GM12878 (cell line): Measurements from ENCODE around the gene MEIS2. TPM values are rescaled to one million over a fixed set of nuclear protein-coding genes. Genes with fewer than 3 reads are reported as not detected.

Source experiments
- CHD4 ChIP-seq: fragments of 200-600 bp; sonication (generic); IDR thresholded peaks from 2 replicates; pipeline ENCODE4 v1.6.1; 2016; ENCODE audit warnings: mild to moderate bottlenecking
- IRF4 ChIP-seq: IDR thresholded peaks from 2 replicates; pipeline ENCODE4 v1.6.1; 2011; ENCODE audit warnings: low read depth, low read length
- RCOR1 ChIP-seq: conservative IDR thresholded peaks from 2 replicates; pipeline ENCODE4 v1.6.1; 2012; ENCODE audit warnings: low read depth, low read length, improper control_type of control experiment
- SKIL ChIP-seq: fragments of 450-650 bp; IDR thresholded peaks from 2 replicates; pipeline ENCODE4 v1.6.1; 2017; ENCODE audit warnings: mild to moderate bottlenecking, low read depth, inconsistent platforms; ENCODE audit not compliant: poor library complexity, severe bottlenecking
- TCF12 ChIP-seq: IDR thresholded peaks from 2 replicates; pipeline ENCODE4 v1.6.1; 2011; ENCODE audit warnings: low read depth, mild to moderate bottlenecking, low read length
- polyA plus RNA-seq, 11 experiments: library from polyadenylated mRNA; depleted of rRNA in 4 of 11; unstranded in 6 of 11; stranded (reverse) in 5 of 11; fragments of >200 nt; fragmentation: Nextera tagmentation in 4 of 11; fragmentation: Illumina TruSeq in 1 of 11; extraction: Ambion mirVana in 4 of 11; extraction: Trizol in 1 of 11; gene quantifications; 1 replicate in 1 of 11; 2 replicates in 10 of 11; pipeline versions ENCODE4 v1.2.1 to v1.2.3, GENCODE V29; 2011 to 2016; ENCODE audit warnings: inconsistent platforms in 2 of 11, missing spikeins in 2 of 11, low read depth in 1 of 11
- total RNA-seq, 4 experiments: library from RNA; depleted of rRNA in 3 of 4; stranded (reverse); fragments of >200 nt in 3 of 4; fragmentation: Illumina TruSeq in 1 of 4; extraction: Trizol in 1 of 4; gene quantifications; 2 replicates each; pipeline versions ENCODE4 v1.2.1 to v1.2.3, GENCODE V29; 2013 to 2021
- TF ChIP-seq, protein P1 (sequence below): IDR thresholded peaks from 2 replicates; pipeline ENCODE4 v1.6.1; 2012; ENCODE audit warnings: improper control_type of control experiment, low read depth, low read length; ENCODE audit not compliant: insufficient replicate concordance

The MEIS2 gene
- total and polyA plus RNA-seq, 10 of the 15 experiments (the other 5 are each of a cell fraction or from before 2014, with no cell fraction given), result 9.2 to 54.0 (median 20.4) TPM

DNA sequence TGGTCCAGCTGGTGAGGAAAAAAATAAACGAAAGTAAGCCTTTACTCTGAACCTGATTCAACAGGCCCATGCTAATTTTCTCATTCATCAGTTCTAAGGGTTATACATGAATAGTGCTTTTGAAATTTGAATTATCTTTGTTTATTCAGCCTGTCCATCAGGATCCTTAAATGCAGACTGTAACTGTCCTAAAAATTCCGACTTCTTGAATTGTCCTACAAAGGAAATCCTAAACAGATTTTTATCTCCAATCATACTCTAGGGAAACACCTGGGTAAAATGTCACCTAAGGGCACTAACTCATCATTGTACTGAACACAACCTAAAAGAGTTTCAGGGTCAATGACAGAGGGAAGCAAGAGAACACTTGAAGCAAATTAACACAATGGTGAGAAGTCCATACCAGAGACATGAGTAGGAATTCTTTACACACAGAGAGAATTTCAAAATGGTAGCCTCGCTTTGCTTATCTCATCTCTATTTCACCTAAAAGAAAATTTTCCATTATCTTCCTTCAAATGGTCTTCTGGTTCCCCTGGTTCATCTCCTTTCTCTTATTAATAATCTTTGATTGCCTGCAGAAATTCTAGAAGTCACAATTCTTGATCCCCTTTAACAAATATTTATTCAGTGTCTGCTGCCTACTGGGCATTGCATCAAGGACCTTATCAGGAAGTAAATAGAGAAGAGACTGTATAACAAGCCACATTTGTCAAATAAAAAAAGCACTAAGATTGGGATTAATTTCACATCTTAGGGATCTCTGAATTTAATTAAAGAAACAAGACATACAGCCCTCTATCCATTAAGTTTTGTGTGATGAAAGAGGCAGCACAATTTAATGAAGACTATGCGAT lies 182.7 kb downstream of the MEIS2 start (continued):
- TF ChIP-seq, protein P1, sequence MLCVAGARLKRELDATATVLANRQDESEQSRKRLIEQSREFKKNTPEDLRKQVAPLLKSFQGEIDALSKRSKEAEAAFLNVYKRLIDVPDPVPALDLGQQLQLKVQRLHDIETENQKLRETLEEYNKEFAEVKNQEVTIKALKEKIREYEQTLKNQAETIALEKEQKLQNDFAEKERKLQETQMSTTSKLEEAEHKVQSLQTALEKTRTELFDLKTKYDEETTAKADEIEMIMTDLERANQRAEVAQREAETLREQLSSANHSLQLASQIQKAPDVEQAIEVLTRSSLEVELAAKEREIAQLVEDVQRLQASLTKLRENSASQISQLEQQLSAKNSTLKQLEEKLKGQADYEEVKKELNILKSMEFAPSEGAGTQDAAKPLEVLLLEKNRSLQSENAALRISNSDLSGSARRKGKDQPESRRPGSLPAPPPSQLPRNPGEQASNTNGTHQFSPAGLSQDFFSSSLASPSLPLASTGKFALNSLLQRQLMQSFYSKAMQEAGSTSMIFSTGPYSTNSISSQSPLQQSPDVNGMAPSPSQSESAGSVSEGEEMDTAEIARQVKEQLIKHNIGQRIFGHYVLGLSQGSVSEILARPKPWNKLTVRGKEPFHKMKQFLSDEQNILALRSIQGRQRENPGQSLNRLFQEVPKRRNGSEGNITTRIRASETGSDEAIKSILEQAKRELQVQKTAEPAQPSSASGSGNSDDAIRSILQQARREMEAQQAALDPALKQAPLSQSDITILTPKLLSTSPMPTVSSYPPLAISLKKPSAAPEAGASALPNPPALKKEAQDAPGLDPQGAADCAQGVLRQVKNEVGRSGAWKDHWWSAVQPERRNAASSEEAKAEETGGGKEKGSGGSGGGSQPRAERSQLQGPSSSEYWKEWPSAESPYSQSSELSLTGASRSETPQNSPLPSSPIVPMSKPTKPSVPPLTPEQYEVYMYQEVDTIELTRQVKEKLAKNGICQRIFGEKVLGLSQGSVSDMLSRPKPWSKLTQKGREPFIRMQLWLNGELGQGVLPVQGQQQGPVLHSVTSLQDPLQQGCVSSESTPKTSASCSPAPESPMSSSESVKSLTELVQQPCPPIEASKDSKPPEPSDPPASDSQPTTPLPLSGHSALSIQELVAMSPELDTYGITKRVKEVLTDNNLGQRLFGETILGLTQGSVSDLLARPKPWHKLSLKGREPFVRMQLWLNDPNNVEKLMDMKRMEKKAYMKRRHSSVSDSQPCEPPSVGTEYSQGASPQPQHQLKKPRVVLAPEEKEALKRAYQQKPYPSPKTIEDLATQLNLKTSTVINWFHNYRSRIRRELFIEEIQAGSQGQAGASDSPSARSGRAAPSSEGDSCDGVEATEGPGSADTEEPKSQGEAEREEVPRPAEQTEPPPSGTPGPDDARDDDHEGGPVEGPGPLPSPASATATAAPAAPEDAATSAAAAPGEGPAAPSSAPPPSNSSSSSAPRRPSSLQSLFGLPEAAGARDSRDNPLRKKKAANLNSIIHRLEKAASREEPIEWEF, result no peak
- no peak for TF ChIP-seq RCOR1
- TF ChIP-seq CHD4, result no peak
- TF ChIP-seq SKIL, result no peak
- TF ChIP-seq TCF12, result no peak
- TF ChIP-seq IRF4, result no peak
